HEK293T (cell line): ENCODE measurements around the gene IGF2.

ENCODE experiments used
- ARNT ChIP-seq: fragments of 450-650 bp; IDR thresholded peaks from 2 replicates; pipeline ENCODE4 v1.6.1; 2017; ENCODE audit warnings: mild to moderate bottlenecking
- BHLHE40 ChIP-seq: fragments of 450-650 bp; IDR thresholded peaks from 2 replicates; pipeline ENCODE4 v1.6.1; 2016; ENCODE audit warnings: mild to moderate bottlenecking, moderate library complexity, borderline replicate concordance
- ELF4 ChIP-seq: fragments of 450-650 bp; IDR thresholded peaks from 2 replicates; pipeline ENCODE4 v1.6.1; 2017; ENCODE audit warnings: antibody characterized with exemption
- FOXA1 ChIP-seq: fragments of 450-650 bp; IDR thresholded peaks from 2 replicates; pipeline ENCODE4 v1.6.1; 2016; ENCODE audit warnings: mild to moderate bottlenecking
- FOXM1 ChIP-seq: fragments of 450-650 bp; IDR thresholded peaks from 2 replicates; pipeline ENCODE4 v1.6.1; 2017; ENCODE audit warnings: mild to moderate bottlenecking, borderline replicate concordance
- HDGF ChIP-seq: fragments of 450-650 bp; IDR thresholded peaks from 2 replicates; pipeline ENCODE4 v1.6.1; 2017; ENCODE audit warnings: antibody characterized with exemption, borderline replicate concordance
- L3MBTL2 ChIP-seq: fragments of 450-650 bp; conservative IDR thresholded peaks from 2 replicates; pipeline ENCODE4 v1.6.1; 2016; ENCODE audit warnings: mild to moderate bottlenecking
- NFRKB ChIP-seq: fragments of 450-650 bp; IDR thresholded peaks from 2 replicates; pipeline ENCODE4 v1.6.1; 2016; ENCODE audit warnings: mild to moderate bottlenecking, moderate library complexity
- SP1 ChIP-seq: fragments of 450-650 bp; IDR thresholded peaks from 2 replicates; pipeline ENCODE4 v1.6.1; 2017
- SUZ12 ChIP-seq: fragments of 450-650 bp; IDR thresholded peaks from 2 replicates; pipeline ENCODE4 v1.6.1; 2016; ENCODE audit warnings: mild to moderate bottlenecking
- TARDBP ChIP-seq: fragments of 450-650 bp; IDR thresholded peaks from 2 replicates; pipeline ENCODE4 v1.6.1; 2016
- TF ChIP-seq, protein P1 (sequence below): fragments of 450-650 bp; IDR thresholded peaks from 2 replicates; pipeline ENCODE4 v1.6.1; 2016

DNA sequence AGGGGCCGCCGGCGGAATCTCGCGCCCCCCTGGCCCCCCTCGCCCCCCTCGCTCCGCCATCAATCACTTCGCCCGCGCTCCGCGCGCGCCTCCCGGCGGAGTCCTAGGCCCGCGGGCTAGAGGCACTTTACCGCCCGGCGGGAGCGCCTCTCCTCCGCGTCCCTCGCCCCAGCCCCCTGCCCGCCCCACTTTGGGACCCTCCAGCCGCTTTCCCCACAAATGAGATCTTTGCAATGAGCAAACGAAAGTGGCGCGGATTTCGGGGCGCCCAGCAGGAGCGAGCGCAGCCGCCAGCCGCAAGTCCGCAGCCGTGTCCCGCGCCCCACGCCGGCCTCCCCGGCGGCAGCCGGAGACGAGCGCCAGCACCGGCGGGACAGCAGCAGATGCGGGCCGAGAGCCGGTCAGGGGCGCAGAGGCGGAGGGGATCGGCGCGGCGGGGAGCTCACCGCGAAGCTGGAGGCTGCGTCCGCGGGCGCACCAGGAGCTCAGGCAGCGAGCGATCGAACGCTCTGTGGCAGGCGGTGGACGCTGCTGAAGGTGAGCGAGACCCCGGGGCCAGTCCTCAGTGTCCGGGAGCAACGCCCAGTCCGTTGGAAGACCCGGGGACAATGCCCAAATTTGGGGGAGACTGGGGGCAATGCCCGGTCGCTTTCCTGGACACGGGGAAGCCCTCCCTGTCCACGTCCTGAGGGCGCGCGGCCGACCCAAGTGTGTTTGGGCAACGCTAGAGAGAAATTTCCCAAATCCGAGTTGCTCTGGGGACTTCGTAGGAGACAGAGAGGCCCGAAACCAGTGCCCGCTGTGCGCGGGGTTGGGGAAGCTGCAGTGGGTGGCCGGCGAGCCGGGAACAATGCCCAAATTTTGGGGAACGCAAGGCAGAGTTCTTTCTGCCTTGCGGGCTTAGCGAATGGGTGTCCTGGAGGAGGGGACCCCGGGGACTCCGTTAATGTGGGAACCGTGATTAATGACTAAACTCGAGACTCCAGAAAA, 1.5 kb upstream of the IGF2 start:
- TF ChIP-seq BHLHE40 (no peak), ELF4 (no peak), NFRKB (no peak), FOXM1 (no peak), TARDBP (no peak), HDGF (no peak), SUZ12 (no peak), FOXA1 (no peak), ARNT (no peak), SP1 (no peak), L3MBTL2 (no peak)
- TF ChIP-seq, protein P1, sequence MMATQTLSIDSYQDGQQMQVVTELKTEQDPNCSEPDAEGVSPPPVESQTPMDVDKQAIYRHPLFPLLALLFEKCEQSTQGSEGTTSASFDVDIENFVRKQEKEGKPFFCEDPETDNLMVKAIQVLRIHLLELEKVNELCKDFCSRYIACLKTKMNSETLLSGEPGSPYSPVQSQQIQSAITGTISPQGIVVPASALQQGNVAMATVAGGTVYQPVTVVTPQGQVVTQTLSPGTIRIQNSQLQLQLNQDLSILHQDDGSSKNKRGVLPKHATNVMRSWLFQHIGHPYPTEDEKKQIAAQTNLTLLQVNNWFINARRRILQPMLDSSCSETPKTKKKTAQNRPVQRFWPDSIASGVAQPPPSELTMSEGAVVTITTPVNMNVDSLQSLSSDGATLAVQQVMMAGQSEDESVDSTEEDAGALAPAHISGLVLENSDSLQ: no peak
